OCI-LY3 (cell line): Measurements from ENCODE around the gene KRTAP12-3.
"Not testable (repeated sequence)": the region's sequence is repeated elsewhere in the genome, so short reads cannot be mapped to it uniquely, and the experiment has no call there.

Experiments used
- CTCF ChIP-seq: fragments of 200-600, 300-600 bp; sonication (generic); IDR thresholded peaks from 2 replicates; pipeline ENCODE4 v1.5.1; 2014; ENCODE audit warnings: antibody characterized with exemption, low read length, low read depth
- EZH2phosphoT487 ChIP-seq: fragments of 200-600 bp; shearing (Covaris generic); IDR thresholded peaks from 2 replicates; pipeline ENCODE4 v1.6.1; 2018; ENCODE audit warnings: antibody characterized with exemption, mixed run types, low read depth

- TF ChIP-seq CTCF, EZH2phosphoT487: not testable (repeated sequence)
Observed at GRCh38 chr21:44685050-44685449, 27.3 kb downstream of the KRTAP12-3 start.
